ENCODE results near the gene CCDC149.

DNA sequence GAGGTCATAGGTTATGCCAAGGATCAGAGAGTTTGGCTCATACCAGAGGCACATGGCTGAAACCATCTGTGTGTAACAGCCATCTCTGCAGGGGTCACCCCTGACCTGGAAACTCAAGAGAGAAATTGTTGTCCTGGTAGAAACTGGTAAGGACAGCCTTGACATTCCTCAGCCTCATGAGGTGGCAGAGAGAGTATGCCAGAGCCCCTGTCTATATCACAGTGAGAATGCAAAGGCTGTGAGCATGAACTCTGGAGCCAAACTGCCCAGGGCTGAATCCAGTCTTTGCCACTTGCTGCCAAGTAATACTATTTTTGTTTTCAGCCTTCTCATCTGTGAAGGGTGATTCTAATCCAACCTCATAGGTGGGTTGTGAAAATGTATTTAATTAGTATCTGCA is 37.1 kb upstream of the CCDC149 start:
- TF ChIP-seq CTCF (conservative IDR thresholded peaks at IDR 0.05): no peak
- TF ChIP-seq EZH2 (IDR thresholded peaks at IDR 0.05; ENCODE audit: low read depth): no peak

Measured in PC-9 (cell line).